ENCODE data around the gene ZNF14. TPM values are rescaled to one million over a fixed set of nuclear protein-coding genes. Genes with fewer than 3 reads are reported as not detected.

ZNF14 gene
- total and polyA plus RNA-seq, 2 experiments from 2014 or later = 4.6 to 10.2 TPM

DNA sequence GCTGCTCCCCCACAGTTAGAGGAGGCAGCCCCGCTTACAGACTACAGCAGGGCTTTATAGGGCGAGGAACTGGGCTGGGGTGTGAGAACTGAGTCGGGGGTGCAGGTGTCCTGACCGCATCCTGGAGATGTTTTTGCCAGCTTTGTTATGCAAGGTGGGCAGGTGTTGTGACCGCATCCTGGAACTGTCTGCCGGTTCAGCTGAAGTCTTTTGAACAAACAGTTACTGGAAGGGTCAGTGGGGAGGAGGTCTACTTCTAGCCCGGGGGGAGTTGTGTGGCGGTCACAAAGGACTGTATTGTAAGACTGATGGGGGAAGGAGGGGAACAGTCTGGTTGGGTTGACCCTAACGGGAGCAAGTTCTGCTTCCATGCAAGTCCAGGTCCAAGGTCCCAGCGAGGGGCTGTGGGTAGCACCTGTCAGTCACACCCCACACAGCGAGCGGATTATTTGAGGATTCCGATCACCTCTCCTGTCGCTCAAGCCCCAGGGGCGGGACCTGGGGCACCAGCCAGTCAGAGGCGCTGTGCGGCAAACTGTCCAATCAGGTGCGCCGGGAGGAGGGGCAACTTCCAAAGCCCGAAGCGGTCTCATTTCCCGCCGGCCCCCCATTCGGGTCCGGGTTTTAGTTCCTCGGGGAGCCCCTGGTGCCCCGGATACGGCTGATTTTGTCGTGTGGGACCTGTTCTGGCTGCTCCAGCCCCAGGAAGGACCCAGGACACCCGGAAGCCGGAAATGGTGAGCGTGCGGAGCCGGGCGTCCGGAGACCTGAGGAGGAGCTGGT lies 64.5 kb downstream of the ZNF14 start, which contains the start of gene ZNF101:
TSS of gene ZNF101 (plus strand) at position 610 of the 783 bp plus-strand sequence. CDS start at position 735, 125 bp downstream.
- peak within 1 kb of the TSS; percentile 94 for H3K27ac Mint-ChIP-seq
- TF ChIP-seq JUNB (IDR thresholded peaks at IDR 0.05; ENCODE audit: unreplicated experiment) (no peak), CTCF (conservative IDR thresholded peaks at IDR 0.05; ENCODE audit: low read depth in 2 of 2) (no peak), ZNF114 (CRISPR knock-in tag; IDR thresholded peaks at IDR 0.05) (no peak), EZH2phosphoT487 (IDR thresholded peaks at IDR 0.05; ENCODE audit: unreplicated experiment) (no peak), ETS1 (IDR thresholded peaks at IDR 0.05) (no peak; the same call in 1 of the 2 replicates), POLR2AphosphoS5 (IDR thresholded peaks at IDR 0.05; ENCODE audit: low read depth) (peak; percentile 92), ZNF331 (CRISPR knock-in tag; IDR thresholded peaks at IDR 0.05; ENCODE audit: low read depth) (no peak), EZH2 (IDR thresholded peaks at IDR 0.05; ENCODE audit: low read depth, unreplicated experiment) (no peak), NANOG (IDR thresholded peaks at IDR 0.05; ENCODE audit: borderline replicate concordance) (no peak), STAT1 (IDR thresholded peaks at IDR 0.05; ENCODE audit: unreplicated experiment) (no peak), CREB1 (CRISPR knock-in tag; IDR thresholded peaks at IDR 0.05; ENCODE audit: low read depth) (peak; percentile 35; the same call in 1 of the 2 replicates)
- TF ChIP-seq, protein P1, sequence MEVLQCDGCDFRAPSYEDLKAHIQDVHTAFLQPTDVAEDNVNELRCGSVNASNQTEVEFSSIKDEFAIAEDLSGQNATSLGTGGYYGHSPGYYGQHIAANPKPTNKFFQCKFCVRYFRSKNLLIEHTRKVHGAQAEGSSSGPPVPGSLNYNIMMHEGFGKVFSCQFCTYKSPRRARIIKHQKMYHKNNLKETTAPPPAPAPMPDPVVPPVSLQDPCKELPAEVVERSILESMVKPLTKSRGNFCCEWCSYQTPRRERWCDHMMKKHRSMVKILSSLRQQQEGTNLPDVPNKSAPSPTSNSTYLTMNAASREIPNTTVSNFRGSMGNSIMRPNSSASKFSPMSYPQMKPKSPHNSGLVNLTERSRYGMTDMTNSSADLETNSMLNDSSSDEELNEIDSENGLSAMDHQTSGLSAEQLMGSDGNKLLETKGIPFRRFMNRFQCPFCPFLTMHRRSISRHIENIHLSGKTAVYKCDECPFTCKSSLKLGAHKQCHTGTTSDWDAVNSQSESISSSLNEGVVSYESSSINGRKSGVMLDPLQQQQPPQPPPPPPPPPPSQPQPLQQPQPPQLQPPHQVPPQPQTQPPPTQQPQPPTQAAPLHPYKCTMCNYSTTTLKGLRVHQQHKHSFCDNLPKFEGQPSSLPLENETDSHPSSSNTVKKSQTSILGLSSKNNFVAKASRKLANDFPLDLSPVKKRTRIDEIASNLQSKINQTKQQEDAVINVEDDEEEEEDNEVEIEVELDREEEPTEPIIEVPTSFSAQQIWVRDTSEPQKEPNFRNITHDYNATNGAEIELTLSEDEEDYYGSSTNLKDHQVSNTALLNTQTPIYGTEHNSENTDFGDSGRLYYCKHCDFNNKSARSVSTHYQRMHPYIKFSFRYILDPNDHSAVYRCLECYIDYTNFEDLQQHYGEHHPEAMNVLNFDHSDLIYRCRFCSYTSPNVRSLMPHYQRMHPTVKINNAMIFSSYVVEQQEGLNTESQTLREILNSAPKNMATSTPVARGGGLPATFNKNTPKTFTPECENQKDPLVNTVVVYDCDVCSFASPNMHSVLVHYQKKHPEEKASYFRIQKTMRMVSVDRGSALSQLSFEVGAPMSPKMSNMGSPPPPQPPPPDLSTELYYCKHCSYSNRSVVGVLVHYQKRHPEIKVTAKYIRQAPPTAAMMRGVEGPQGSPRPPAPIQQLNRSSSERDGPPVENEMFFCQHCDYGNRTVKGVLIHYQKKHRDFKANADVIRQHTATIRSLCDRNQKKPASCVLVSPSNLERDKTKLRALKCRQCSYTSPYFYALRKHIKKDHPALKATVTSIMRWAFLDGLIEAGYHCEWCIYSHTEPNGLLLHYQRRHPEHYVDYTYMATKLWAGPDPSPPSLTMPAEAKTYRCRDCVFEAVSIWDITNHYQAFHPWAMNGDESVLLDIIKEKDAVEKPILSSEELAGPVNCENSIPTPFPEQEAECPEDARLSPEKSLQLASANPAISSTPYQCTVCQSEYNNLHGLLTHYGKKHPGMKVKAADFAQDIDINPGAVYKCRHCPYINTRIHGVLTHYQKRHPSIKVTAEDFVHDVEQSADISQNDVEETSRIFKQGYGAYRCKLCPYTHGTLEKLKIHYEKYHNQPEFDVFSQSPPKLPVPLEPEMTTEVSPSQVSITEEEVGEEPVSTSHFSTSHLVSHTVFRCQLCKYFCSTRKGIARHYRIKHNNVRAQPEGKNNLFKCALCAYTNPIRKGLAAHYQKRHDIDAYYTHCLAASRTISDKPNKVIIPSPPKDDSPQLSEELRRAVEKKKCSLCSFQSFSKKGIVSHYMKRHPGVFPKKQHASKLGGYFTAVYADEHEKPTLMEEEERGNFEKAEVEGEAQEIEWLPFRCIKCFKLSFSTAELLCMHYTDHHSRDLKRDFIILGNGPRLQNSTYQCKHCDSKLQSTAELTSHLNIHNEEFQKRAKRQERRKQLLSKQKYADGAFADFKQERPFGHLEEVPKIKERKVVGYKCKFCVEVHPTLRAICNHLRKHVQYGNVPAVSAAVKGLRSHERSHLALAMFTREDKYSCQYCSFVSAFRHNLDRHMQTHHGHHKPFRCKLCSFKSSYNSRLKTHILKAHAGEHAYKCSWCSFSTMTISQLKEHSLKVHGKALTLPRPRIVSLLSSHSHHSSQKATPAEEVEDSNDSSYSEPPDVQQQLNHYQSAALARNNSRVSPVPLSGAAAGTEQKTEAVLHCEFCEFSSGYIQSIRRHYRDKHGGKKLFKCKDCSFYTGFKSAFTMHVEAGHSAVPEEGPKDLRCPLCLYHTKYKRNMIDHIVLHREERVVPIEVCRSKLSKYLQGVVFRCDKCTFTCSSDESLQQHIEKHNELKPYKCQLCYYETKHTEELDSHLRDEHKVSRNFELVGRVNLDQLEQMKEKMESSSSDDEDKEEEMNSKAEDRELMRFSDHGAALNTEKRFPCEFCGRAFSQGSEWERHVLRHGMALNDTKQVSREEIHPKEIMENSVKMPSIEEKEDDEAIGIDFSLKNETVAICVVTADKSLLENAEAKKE (CRISPR knock-in tag; IDR thresholded peaks at IDR 0.05) = no peak
- TF ChIP-seq, protein P2, sequence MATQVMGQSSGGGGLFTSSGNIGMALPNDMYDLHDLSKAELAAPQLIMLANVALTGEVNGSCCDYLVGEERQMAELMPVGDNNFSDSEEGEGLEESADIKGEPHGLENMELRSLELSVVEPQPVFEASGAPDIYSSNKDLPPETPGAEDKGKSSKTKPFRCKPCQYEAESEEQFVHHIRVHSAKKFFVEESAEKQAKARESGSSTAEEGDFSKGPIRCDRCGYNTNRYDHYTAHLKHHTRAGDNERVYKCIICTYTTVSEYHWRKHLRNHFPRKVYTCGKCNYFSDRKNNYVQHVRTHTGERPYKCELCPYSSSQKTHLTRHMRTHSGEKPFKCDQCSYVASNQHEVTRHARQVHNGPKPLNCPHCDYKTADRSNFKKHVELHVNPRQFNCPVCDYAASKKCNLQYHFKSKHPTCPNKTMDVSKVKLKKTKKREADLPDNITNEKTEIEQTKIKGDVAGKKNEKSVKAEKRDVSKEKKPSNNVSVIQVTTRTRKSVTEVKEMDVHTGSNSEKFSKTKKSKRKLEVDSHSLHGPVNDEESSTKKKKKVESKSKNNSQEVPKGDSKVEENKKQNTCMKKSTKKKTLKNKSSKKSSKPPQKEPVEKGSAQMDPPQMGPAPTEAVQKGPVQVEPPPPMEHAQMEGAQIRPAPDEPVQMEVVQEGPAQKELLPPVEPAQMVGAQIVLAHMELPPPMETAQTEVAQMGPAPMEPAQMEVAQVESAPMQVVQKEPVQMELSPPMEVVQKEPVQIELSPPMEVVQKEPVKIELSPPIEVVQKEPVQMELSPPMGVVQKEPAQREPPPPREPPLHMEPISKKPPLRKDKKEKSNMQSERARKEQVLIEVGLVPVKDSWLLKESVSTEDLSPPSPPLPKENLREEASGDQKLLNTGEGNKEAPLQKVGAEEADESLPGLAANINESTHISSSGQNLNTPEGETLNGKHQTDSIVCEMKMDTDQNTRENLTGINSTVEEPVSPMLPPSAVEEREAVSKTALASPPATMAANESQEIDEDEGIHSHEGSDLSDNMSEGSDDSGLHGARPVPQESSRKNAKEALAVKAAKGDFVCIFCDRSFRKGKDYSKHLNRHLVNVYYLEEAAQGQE (IDR thresholded peaks at IDR 0.05; ENCODE audit: unreplicated experiment) = no peak

More for the DNA sequence above, 64.5 kb downstream of the ZNF14 start, which contains the start of gene ZNF101:
- 0 out of 2 replicates have a peak, but pooled peaks cover 2% of the 10 kb centered on the region for H3K9me2 ChIP-seq (ENCODE audit: insufficient read depth)
- peaks cover 33% of the 10 kb centered on the region for H4K20me1 ChIP-seq (replicated peaks; ENCODE audit: insufficient read depth)
- H3F3A ChIP-seq (replicated peaks; ENCODE audit: low read depth) = peaks cover 21% of the 10 kb centered on the region
- DNase-seq (ENCODE audit: low spot score) = peak; percentile 99
- peak within 1 kb of the TSS; percentile 81 for H3K4me2 ChIP-seq
- peak within 1 kb of the TSS; percentile 89 for H3K27ac ChIP-seq (ENCODE audit: low read depth)
- ATAC-seq = peak; percentile 77
- H3K4me1 Mint-ChIP-seq = peaks cover 16% of the 10 kb centered on the region; the same call in 2 of the 3 replicates
- peaks cover 18% of the 10 kb centered on the region for H3K27me3 Mint-ChIP-seq (ENCODE audit: insufficient read depth, low read depth, poor library complexity)
- H3K4me3 ChIP-seq = peak within 1 kb of the TSS; percentile 92
- no peaks in the 10 kb centered on the region for H3K27me3 ChIP-seq (ENCODE audit: insufficient read depth)
- no peak within 1 kb of the TSS for H2AFZ ChIP-seq
- H3K9me3 Mint-ChIP-seq = no peaks in the 10 kb centered on the region
- peaks cover 8% of the 10 kb centered on the region; the same call in 1 of the 2 replicates for H3K36me3 ChIP-seq (ENCODE audit: insufficient read depth)
- H3K4me3 Mint-ChIP-seq = peak within 1 kb of the TSS; percentile 92
- peaks cover 43% of the 10 kb centered on the region for H3K79me2 ChIP-seq (replicated peaks; ENCODE audit: insufficient read depth)
- peaks cover 31% of the 10 kb centered on the region for H3K36me3 Mint-ChIP-seq (ENCODE audit: low read depth)
- H3K4me1 ChIP-seq (ENCODE audit: insufficient read depth) = peaks cover 19% of the 10 kb centered on the region

Measured in GM23338 (cell line).